HEK293 (cell line): ENCODE results near the gene CPNE4.

Experiments
- CTCF ChIA-PET: fragments of 350-600 bp; formaldehyde crosslinking; extraction: SDS; loops from one replicate; lab custom pipeline; 2021; ENCODE audit warnings: antibody characterized with exemption; lab: Yijun Ruan, JAX
- POLR2A ChIA-PET: fragments of 300-600 bp; formaldehyde crosslinking; extraction: SDS; loops from one replicate; lab custom pipeline; 2020; ENCODE audit warnings: antibody characterized with exemption, inconsistent platforms; lab: Yijun Ruan, JAX
- H3K27ac ChIP-seq: fragments of 200-500 bp; sonication (Bioruptor generic); 2 replicates; pipeline ENCODE4 v1.5.1; 2014; ENCODE audit warnings: low read depth, low read length, control low read depth, inconsistent platforms; ENCODE audit errors: extremely low read depth
- H3K36me3 ChIP-seq, 2 experiments: fragments of 200-500 bp in 1 of 2; sonication (Bioruptor generic) in 1 of 2; 1 replicate in 1 of 2; 2 replicates in 1 of 2; pipeline ENCODE4 v1.5.1; 2014 to 2017; ENCODE audit warnings: inconsistent platforms in 2 of 2, low read length in 2 of 2; ENCODE audit not compliant: control insufficient read depth in 2 of 2, insufficient read depth in 1 of 2
- H3K4me1 ChIP-seq: fragments of 200-500 bp; sonication (Bioruptor generic); 2 replicates; pipeline ENCODE4 v1.5.1; 2014; ENCODE audit warnings: mild to moderate bottlenecking, low read length, inconsistent platforms; ENCODE audit not compliant: control insufficient read depth, insufficient read depth
- H3K4me3 ChIP-seq: 2 replicates; pipeline ENCODE4 v1.5.1; 2011; ENCODE audit warnings: low read depth, mild to moderate bottlenecking, control low read depth, low read length, moderate library complexity
- H3K9me3 ChIP-seq: fragments of 200-500 bp; sonication (Bioruptor generic); 2 replicates; pipeline ENCODE4 v1.5.1; 2014; ENCODE audit warnings: low read depth, low read length, inconsistent platforms; ENCODE audit not compliant: control insufficient read depth, insufficient read depth
- BCL11B ChIP-seq: fragments of 450-650 bp; formaldehyde crosslinking; IDR thresholded peaks from 2 replicates; pipeline ENCODE4 v1.5.1; 2016; ENCODE audit warnings: low read depth, missing biosample characterization, missing genetic modification characterization
- KLF1 ChIP-seq: fragments of 450-650 bp; formaldehyde crosslinking; IDR thresholded peaks from 2 replicates; pipeline ENCODE4 v1.5.1; 2016; ENCODE audit warnings: missing biosample characterization, missing genetic modification characterization
- MEIS1 ChIP-seq: sonication (generic); formaldehyde crosslinking; IDR thresholded peaks from 2 replicates; pipeline ENCODE4 v1.8.1; 2022; ENCODE audit warnings: missing genetic modification reagents, mild to moderate bottlenecking, borderline replicate concordance
- SP7 ChIP-seq: fragments of 450-650 bp; formaldehyde crosslinking; IDR thresholded peaks from 2 replicates; pipeline ENCODE4 v1.5.1; 2016; ENCODE audit warnings: missing biosample characterization, missing genetic modification characterization
- ZBTB26 ChIP-seq: fragments of 450-650 bp; formaldehyde crosslinking; optimal IDR thresholded peaks from 2 replicates; pipeline ENCODE3; 2016; ENCODE audit warnings: missing biosample characterization, mild to moderate bottlenecking, missing genetic modification characterization
- ZNF121 ChIP-seq: fragments of 450-650 bp; formaldehyde crosslinking; IDR thresholded peaks from 2 replicates; pipeline ENCODE4 v1.5.1; 2016; ENCODE audit warnings: missing biosample characterization, missing genetic modification characterization
- ZNF132 ChIP-seq: fragments of 450-650 bp; formaldehyde crosslinking; IDR thresholded peaks from 2 replicates; pipeline ENCODE4 v1.5.1; 2017; ENCODE audit warnings: missing biosample characterization, missing genetic modification characterization, borderline replicate concordance
- ZNF157 ChIP-seq: fragments of 450-650 bp; formaldehyde crosslinking; IDR thresholded peaks from 2 replicates; pipeline ENCODE4 v1.5.1; 2016; ENCODE audit warnings: missing biosample characterization, missing genetic modification characterization
- ZNF19 ChIP-seq: fragments of 450-650 bp; formaldehyde crosslinking; IDR thresholded peaks from 2 replicates; pipeline ENCODE4; 2016; ENCODE audit warnings: missing biosample characterization, missing genetic modification characterization, low read depth
- ZNF211 ChIP-seq: fragments of 450-650 bp; formaldehyde crosslinking; IDR thresholded peaks from 2 replicates; pipeline ENCODE4 v1.5.1; 2016; ENCODE audit warnings: low read depth, missing biosample characterization, missing genetic modification characterization
- ZNF266 ChIP-seq: fragments of 450-650 bp; formaldehyde crosslinking; IDR thresholded peaks from 2 replicates; pipeline ENCODE4 v1.5.1; 2016; ENCODE audit warnings: missing biosample characterization, missing genetic modification characterization, low read depth
- ZNF280D ChIP-seq: fragments of 450-650 bp; formaldehyde crosslinking; IDR thresholded peaks from 2 replicates; pipeline ENCODE4 v1.5.1; 2016; ENCODE audit warnings: missing biosample characterization, missing genetic modification characterization
- ZNF394 ChIP-seq: fragments of 450-650 bp; formaldehyde crosslinking; IDR thresholded peaks from 2 replicates; pipeline ENCODE4 v1.5.1; 2016; ENCODE audit warnings: missing biosample characterization, missing genetic modification characterization, mild to moderate bottlenecking, moderate library complexity, borderline replicate concordance
- ZNF521 ChIP-seq: fragments of 450-650 bp; formaldehyde crosslinking; IDR thresholded peaks from 2 replicates; pipeline ENCODE4 v1.5.1; 2017; ENCODE audit warnings: missing biosample characterization, mild to moderate bottlenecking, missing genetic modification characterization
- ZNF549 ChIP-seq: fragments of 450-650 bp; IDR thresholded peaks from 2 replicates; pipeline ENCODE4 v1.5.1; 2018; ENCODE audit warnings: missing biosample characterization, missing genetic modification characterization, mild to moderate bottlenecking, inconsistent platforms, moderate library complexity
- ZNF623 ChIP-seq: fragments of 450-650 bp; formaldehyde crosslinking; IDR thresholded peaks from 2 replicates; pipeline ENCODE4 v1.5.1; 2016; ENCODE audit warnings: missing biosample characterization, missing genetic modification characterization
- ZNF624 ChIP-seq: fragments of 450-650 bp; formaldehyde crosslinking; IDR thresholded peaks from 2 replicates; pipeline ENCODE4 v1.5.1; 2017; ENCODE audit warnings: missing biosample characterization, missing genetic modification characterization
- ZNF76 ChIP-seq: fragments of 450-650 bp; formaldehyde crosslinking; IDR thresholded peaks from 2 replicates; pipeline ENCODE4; 2016; ENCODE audit warnings: low read depth, missing biosample characterization, missing genetic modification characterization, borderline replicate concordance
- ZSCAN5A ChIP-seq: fragments of 450-650 bp; formaldehyde crosslinking; IDR thresholded peaks from 2 replicates; pipeline ENCODE4 v1.5.1; 2016; ENCODE audit warnings: missing biosample characterization, missing genetic modification characterization
- TF ChIP-seq, protein P1 (sequence below): fragments of 450-650 bp; formaldehyde crosslinking; IDR thresholded peaks from 2 replicates; pipeline ENCODE4 v1.5.1; 2017; ENCODE audit warnings: missing biosample characterization, missing genetic modification characterization
- TF ChIP-seq, protein P2 (sequence below): fragments of 450-650 bp; formaldehyde crosslinking; IDR thresholded peaks from 2 replicates; pipeline ENCODE4 v1.5.1; 2016; ENCODE audit warnings: missing biosample characterization, missing genetic modification characterization

The CPNE4 gene

DNA sequence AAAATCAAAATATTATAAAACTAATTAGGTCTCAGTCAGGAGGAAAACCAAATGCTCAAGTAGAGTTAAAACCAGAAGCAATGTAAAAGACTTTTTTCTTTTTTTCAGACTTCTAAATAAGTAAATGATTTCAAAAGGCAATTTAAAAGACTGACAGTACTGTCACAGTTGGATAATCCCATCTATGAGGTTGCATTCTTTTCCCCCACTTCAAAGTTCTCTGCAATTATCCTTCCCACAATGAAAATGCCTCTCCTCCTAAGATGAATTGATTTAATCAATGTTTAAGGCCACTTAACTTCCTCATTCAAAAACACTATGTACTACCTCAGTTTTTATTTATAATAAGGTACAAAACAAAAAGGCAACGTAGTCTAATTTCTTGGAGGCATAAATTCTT is 540.1 kb downstream of the CPNE4 start:
- POLR2A ChIA-PET: no interaction called here
- TF ChIP-seq ZSCAN5A (tag by site-specific recombination) (no peak), MEIS1 (CRISPR knock-in tag) (no peak), ZNF266 (no peak), ZNF549 (tag by site-specific recombination) (no peak), ZNF211 (tag by site-specific recombination) (no peak), SP7 (tag by site-specific recombination) (no peak), ZNF394 (tag by site-specific recombination) (no peak), ZNF76 (tag by site-specific recombination) (no peak)
- TF ChIP-seq, protein P1, sequence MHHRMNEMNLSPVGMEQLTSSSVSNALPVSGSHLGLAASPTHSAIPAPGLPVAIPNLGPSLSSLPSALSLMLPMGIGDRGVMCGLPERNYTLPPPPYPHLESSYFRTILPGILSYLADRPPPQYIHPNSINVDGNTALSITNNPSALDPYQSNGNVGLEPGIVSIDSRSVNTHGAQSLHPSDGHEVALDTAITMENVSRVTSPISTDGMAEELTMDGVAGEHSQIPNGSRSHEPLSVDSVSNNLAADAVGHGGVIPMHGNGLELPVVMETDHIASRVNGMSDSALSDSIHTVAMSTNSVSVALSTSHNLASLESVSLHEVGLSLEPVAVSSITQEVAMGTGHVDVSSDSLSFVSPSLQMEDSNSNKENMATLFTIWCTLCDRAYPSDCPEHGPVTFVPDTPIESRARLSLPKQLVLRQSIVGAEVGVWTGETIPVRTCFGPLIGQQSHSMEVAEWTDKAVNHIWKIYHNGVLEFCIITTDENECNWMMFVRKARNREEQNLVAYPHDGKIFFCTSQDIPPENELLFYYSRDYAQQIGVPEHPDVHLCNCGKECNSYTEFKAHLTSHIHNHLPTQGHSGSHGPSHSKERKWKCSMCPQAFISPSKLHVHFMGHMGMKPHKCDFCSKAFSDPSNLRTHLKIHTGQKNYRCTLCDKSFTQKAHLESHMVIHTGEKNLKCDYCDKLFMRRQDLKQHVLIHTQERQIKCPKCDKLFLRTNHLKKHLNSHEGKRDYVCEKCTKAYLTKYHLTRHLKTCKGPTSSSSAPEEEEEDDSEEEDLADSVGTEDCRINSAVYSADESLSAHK (tag by site-specific recombination): no peak
- H3K4me3 ChIP-seq: no peak overlapping the region
- no peaks in the 10 kb centered on the region for H3K9me3 ChIP-seq
- H3K4me1 ChIP-seq: no peaks in the 10 kb centered on the region
- CTCF ChIA-PET: no interaction called here
- peaks cover 46 to 92% of the 10 kb centered on the region in 2 experiments for H3K36me3 ChIP-seq
- no peak overlapping the region for H3K27ac ChIP-seq

GRCh38 chr3:131491775-131492174 is 543.0 kb downstream of the CPNE4 start:
- ChIA-PET CTCF (no interaction called here), POLR2A (interaction anchor here (0.6 kb wide), 1 partner anchor 9 kb away, joined by 3 read pairs; no protein-coding TSS in a partner anchor)
- Histone ChIP-seq H3K36me3 (peaks cover 23 to 89% of the 10 kb centered on the region in 2 experiments), H3K4me3 (no peak overlapping the region), H3K9me3 (no peaks in the 10 kb centered on the region), H3K4me1 (no peaks in the 10 kb centered on the region), H3K27ac (no peak overlapping the region)
- no peak for TF ChIP-seq ZNF280D (tag by site-specific recombination)
- TF ChIP-seq ZNF624 (tag by site-specific recombination): no peak
- no peak for TF ChIP-seq ZNF132 (tag by site-specific recombination)
- TF ChIP-seq BCL11B (tag by site-specific recombination): no peak
- TF ChIP-seq ZNF521 (tag by site-specific recombination): no peak
- TF ChIP-seq ZNF157 (tag by site-specific recombination): no peak
- TF ChIP-seq, protein P2, sequence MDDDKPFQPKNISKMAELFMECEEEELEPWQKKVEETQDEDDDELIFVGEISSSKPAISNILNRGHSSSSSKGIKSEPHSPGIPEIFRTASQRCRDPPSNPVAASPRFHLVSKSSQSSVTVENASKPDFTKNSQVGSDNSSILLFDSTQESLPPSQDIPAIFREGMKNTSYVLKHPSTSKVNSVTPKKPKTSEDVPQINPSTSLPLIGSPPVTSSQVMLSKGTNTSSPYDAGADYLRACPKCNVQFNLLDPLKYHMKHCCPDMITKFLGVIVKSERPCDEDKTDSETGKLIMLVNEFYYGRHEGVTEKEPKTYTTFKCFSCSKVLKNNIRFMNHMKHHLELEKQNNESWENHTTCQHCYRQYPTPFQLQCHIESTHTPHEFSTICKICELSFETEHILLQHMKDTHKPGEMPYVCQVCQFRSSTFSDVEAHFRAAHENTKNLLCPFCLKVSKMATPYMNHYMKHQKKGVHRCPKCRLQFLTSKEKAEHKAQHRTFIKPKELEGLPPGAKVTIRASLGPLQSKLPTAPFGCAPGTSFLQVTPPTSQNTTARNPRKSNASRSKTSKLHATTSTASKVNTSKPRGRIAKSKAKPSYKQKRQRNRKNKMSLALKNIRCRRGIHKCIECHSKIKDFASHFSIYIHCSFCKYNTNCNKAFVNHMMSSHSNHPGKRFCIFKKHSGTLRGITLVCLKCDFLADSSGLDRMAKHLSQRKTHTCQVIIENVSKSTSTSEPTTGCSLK (tag by site-specific recombination): no peak
- no peak for TF ChIP-seq KLF1
- TF ChIP-seq ZBTB26 (tag by site-specific recombination): no peak
- no peak for TF ChIP-seq ZNF623
- no peak for TF ChIP-seq ZNF121 (tag by site-specific recombination)
- TF ChIP-seq ZNF19: no peak
